OCI-LY1 (cell line): ENCODE results near the gene EDA.

Experiments
- CTCF ChIP-seq: fragments of 200-600 bp; sonication (generic), shearing (Covaris generic); IDR thresholded peaks from 2 replicates; pipeline ENCODE4 v1.5.1; 2017; ENCODE audit warnings: mild to moderate bottlenecking, antibody characterized with exemption, low read length, moderate library complexity, mixed read lengths
- EZH2 ChIP-seq: fragments of 200-600 bp; sonication (generic), shearing (Covaris generic); IDR thresholded peaks from 2 replicates; pipeline ENCODE4 v1.8.0; 2017; ENCODE audit warnings: borderline replicate concordance, mixed run types, mild to moderate bottlenecking, antibody characterized with exemption, low read length, moderate library complexity, mixed read lengths

GRCh38 chrX:69626129-69626528 is 10.2 kb downstream of the EDA start:
- TF ChIP-seq CTCF (no peak), EZH2 (no peak)
